SK-N-SH (cell line): ENCODE measurements around the gene FBXL22. TPM values are rescaled to one million over a fixed set of nuclear protein-coding genes. Genes with fewer than 3 reads are reported as not detected.

Source experiments
- CTCF ChIA-PET: fragments of 300-600, 350-600 bp; formaldehyde crosslinking; extraction: SDS; loops from one replicate; lab custom pipeline; 2021; lab: Yijun Ruan, JAX
- POLR2A ChIA-PET: fragments of 350-600 bp; sonication (Branson Sonifier 250); formaldehyde crosslinking; extraction: SDS; loops from one replicate; lab custom pipeline; 2020; ENCODE audit warnings: antibody characterized with exemption, inconsistent platforms; lab: Yijun Ruan, JAX
- DNase-seq: peaks from one replicate; pipeline ENCODE4 v3.0.0; 2012
- H2AFZ ChIP-seq: fragments of 200-600 bp; sonication (generic); 2 replicates; pipeline ENCODE4 v1.8.1; 2016; ENCODE audit warnings: antibody characterized with exemption, mild to moderate bottlenecking, low read depth
- H3F3A ChIP-seq: fragments of 200-600 bp; sonication (generic); replicated peaks from 2 replicates; pipeline ENCODE3; 2016; ENCODE audit warnings: antibody characterized with exemption, mild to moderate bottlenecking; ENCODE audit not compliant: insufficient read depth
- H3K27ac ChIP-seq, 2 experiments: fragments of 200-500 bp in 1 of 2; fragments of 200-600 bp in 1 of 2; sonication (Bioruptor generic) in 1 of 2; sonication (generic), shearing (Covaris generic) in 1 of 2; 2 replicates each; pipeline versions ENCODE4 v1.5.1 to v1.6.1; 2014 to 2016; ENCODE audit warnings: low read depth in 2 of 2, inconsistent platforms in 1 of 2, low read length in 1 of 2, mild to moderate bottlenecking in 1 of 2, mixed read lengths in 1 of 2
- H3K27me3 ChIP-seq: fragments of 200-600 bp; sonication (generic), shearing (Covaris generic); 2 replicates; pipeline ENCODE4 v1.6.1; 2016; ENCODE audit warnings: mixed run types; ENCODE audit not compliant: insufficient read depth
- H3K36me3 ChIP-seq, 2 experiments: fragments of 200-500 bp in 1 of 2; fragments of 200-600 bp in 1 of 2; sonication (Bioruptor generic) in 1 of 2; sonication (generic) in 1 of 2; replicated peaks in 1 of 2; 2 replicates each; pipeline versions ENCODE3 to v1.5.1; 2014 to 2016; ENCODE audit warnings: low read length in 1 of 2, mild to moderate bottlenecking in 1 of 2; ENCODE audit not compliant: insufficient read depth in 2 of 2, control insufficient read depth in 1 of 2
- H3K4me1 ChIP-seq, 2 experiments: fragments of 200-500 bp in 1 of 2; fragments of 200-600 bp in 1 of 2; sonication (Bioruptor generic) in 1 of 2; sonication (generic), shearing (Covaris generic) in 1 of 2; 2 replicates each; pipeline versions ENCODE4 v1.5.1 to v1.6.1; 2014 to 2016; ENCODE audit warnings: low read depth in 1 of 2, low read length in 1 of 2, mixed run types in 1 of 2; ENCODE audit not compliant: insufficient read depth in 2 of 2, control insufficient read depth in 1 of 2
- H3K4me2 ChIP-seq: fragments of 200-600 bp; sonication (generic), shearing (Covaris generic); 2 replicates; pipeline ENCODE4 v1.6.1; 2017; ENCODE audit warnings: mixed run types
- H3K4me3 ChIP-seq, 2 experiments: fragments of 200-500 bp in 1 of 2; fragments of 200-600 bp in 1 of 2; sonication (Bioruptor generic) in 1 of 2; sonication (generic), shearing (Covaris generic) in 1 of 2; 2 replicates each; pipeline versions ENCODE4 v1.5.1 to v1.8.1; 2014 to 2016; ENCODE audit warnings: low read depth in 2 of 2, inconsistent platforms in 1 of 2, low read length in 1 of 2, mild to moderate bottlenecking in 1 of 2, mixed read lengths in 1 of 2, moderate library complexity in 1 of 2
- H3K79me2 ChIP-seq: fragments of 200-600 bp; sonication (generic); 2 replicates; pipeline ENCODE4 v1.8.1; 2017; ENCODE audit warnings: mild to moderate bottlenecking; ENCODE audit not compliant: insufficient read depth
- H3K9ac ChIP-seq: fragments of 200-600 bp; sonication (generic); 2 replicates; pipeline ENCODE4 v1.6.1; 2017; ENCODE audit warnings: mixed run types
- H3K9me2 ChIP-seq: fragments of 200-600 bp; sonication (generic); 2 replicates; pipeline ENCODE4 v1.6.1; 2017; ENCODE audit warnings: mixed run types
- H3K9me3 ChIP-seq: fragments of 200-600 bp; sonication (generic); 2 replicates; pipeline ENCODE4 v1.6.1; 2017; ENCODE audit warnings: mixed run types, mild to moderate bottlenecking, moderate library complexity
- H4K20me1 ChIP-seq: fragments of 200-600 bp; sonication (generic); 2 replicates; pipeline ENCODE4 v1.6.1; 2017; ENCODE audit warnings: mild to moderate bottlenecking, mixed run types; ENCODE audit not compliant: insufficient read depth
- CHD2 ChIP-seq: fragments of 150-350 bp; IDR thresholded peaks from 2 replicates; pipeline ENCODE4 v1.6.1; 2018; ENCODE audit warnings: low read length; ENCODE audit not compliant: partially characterized antibody
- EZH2phosphoT487 ChIP-seq: fragments of 200-600 bp; sonication (generic); IDR thresholded peaks from 2 replicates; pipeline ENCODE4 v1.6.1; 2017; ENCODE audit warnings: low read depth, mixed run types, mild to moderate bottlenecking, antibody characterized with exemption, moderate library complexity, borderline replicate concordance
- FOSL2 ChIP-seq: IDR thresholded peaks from 2 replicates; pipeline ENCODE4 v1.4.0; 2012; ENCODE audit warnings: low read depth, mild to moderate bottlenecking, moderate library complexity, borderline replicate concordance
- FOXJ3 ChIP-seq: sonication (generic); formaldehyde crosslinking; IDR thresholded peaks from 2 replicates; pipeline ENCODE4 v1.5.1; 2020; ENCODE audit warnings: mild to moderate bottlenecking, missing genetic modification reagents
- GABPA ChIP-seq: IDR thresholded peaks from 2 replicates; pipeline ENCODE4 v1.4.0; 2012; ENCODE audit warnings: low read depth, mild to moderate bottlenecking
- GATA2 ChIP-seq: sonication (generic); formaldehyde crosslinking; IDR thresholded peaks from 2 replicates; pipeline ENCODE4 v1.5.0; 2020; ENCODE audit warnings: mild to moderate bottlenecking, missing genetic modification reagents
- JUND ChIP-seq: IDR thresholded peaks from 2 replicates; pipeline ENCODE4 v1.4.0; 2012
- MAX ChIP-seq: IDR thresholded peaks from 2 replicates; pipeline ENCODE4 v1.4.0; 2012; ENCODE audit warnings: low read depth
- NFIC ChIP-seq: IDR thresholded peaks from 2 replicates; pipeline ENCODE4 v1.4.0; 2012; ENCODE audit warnings: borderline replicate concordance
- NRF1 ChIP-seq: IDR thresholded peaks from 2 replicates; pipeline ENCODE4 v1.6.1; 2012; ENCODE audit warnings: low read depth, mild to moderate bottlenecking, low read length
- PBX3 ChIP-seq: IDR thresholded peaks from 2 replicates; pipeline ENCODE4; 2012
- POLR2AphosphoS5 ChIP-seq: IDR thresholded peaks from 2 replicates; pipeline ENCODE4 v1.6.1; 2012; ENCODE audit warnings: low read depth, low read length
- REST ChIP-seq: IDR thresholded peaks from 2 replicates; pipeline ENCODE4 v1.6.1; 2012; ENCODE audit warnings: mild to moderate bottlenecking, low read depth, low read length, moderate library complexity
- RXRA ChIP-seq: IDR thresholded peaks from 2 replicates; pipeline ENCODE4 v1.4.0; 2012; ENCODE audit warnings: low read depth, mild to moderate bottlenecking, borderline replicate concordance
- SIN3A ChIP-seq: IDR thresholded peaks from 2 replicates; pipeline ENCODE4 v1.6.1; 2012; ENCODE audit warnings: low read depth, mild to moderate bottlenecking, low read length, moderate library complexity, borderline replicate concordance
- SMC3 ChIP-seq: IDR thresholded peaks from 2 replicates; pipeline ENCODE4 v1.6.1; 2012; ENCODE audit warnings: low read depth, low read length, improper control_type of control experiment
- TAF1 ChIP-seq: IDR thresholded peaks from 2 replicates; pipeline ENCODE4 v1.6.1; 2012; ENCODE audit warnings: low read depth, mild to moderate bottlenecking, low read length, moderate library complexity, borderline replicate concordance
- TCF12 ChIP-seq: IDR thresholded peaks from 2 replicates; pipeline ENCODE4 v1.4.0; 2012
- USF1 ChIP-seq: IDR thresholded peaks from 2 replicates; pipeline ENCODE4 v1.4.0; 2012; ENCODE audit warnings: low read depth, borderline replicate concordance
- WGBS: methylation state at CpG from one replicate; pipeline ENCODE4 v1.1.6; 2017; ENCODE audit warnings: low lambda C conversion rate; 5-methylcytosine and 5-hydroxymethylcytosine counted together
- polyA plus RNA-seq, 3 experiments: library from polyadenylated mRNA; depleted of rRNA; stranded (reverse); fragments of >200 nt; gene quantifications; 2 replicates each; pipeline ENCODE4 v1.2.3, GENCODE V29; 2012

FBXL22 gene
- polyA plus RNA-seq, 1 of the 3 experiments (the other 2 are of a cell fraction): 0.10 TPM

- 100% methylated on average over 1 of the region's 7 CpGs for WGBS
- CTCF ChIA-PET: no interaction called here
- no peaks in the 10 kb centered on the region for H3K79me2 ChIP-seq
Observed at GRCh38 chr15:63605816-63606215, 8.6 kb downstream of the FBXL22 start.

GRCh38 chr15:63606308-63606707 is 9.1 kb downstream of the FBXL22 start:
- Histone ChIP-seq H3K4me3 (no peak overlapping the region), H3K27me3 (no peaks in the 10 kb centered on the region), H3K4me1 (peaks cover 10 to 20% of the 10 kb centered on the region in 2 experiments), H3K9ac (no peak overlapping the region), H3K9me2 (no peaks in the 10 kb centered on the region), H4K20me1 (no peaks in the 10 kb centered on the region), H3K36me3 (peaks cover 12 to 22% of the 10 kb centered on the region in 2 experiments), H3K4me2 (no peak overlapping the region), H3K9me3 (no peaks in the 10 kb centered on the region), H2AFZ (no peak overlapping the region), H3K79me2 (no peaks in the 10 kb centered on the region), H3K27ac (no peak overlapping the region), H3F3A (peaks cover 13% of the 10 kb centered on the region)
- 71% methylated on average over 2 of the region's 2 CpGs for WGBS
- no peak for DNase-seq
- TF ChIP-seq REST: no peak
- no peak for TF ChIP-seq PBX3
- TF ChIP-seq POLR2AphosphoS5: no peak
- TF ChIP-seq RXRA: no peak
- no peak for TF ChIP-seq MAX
- no peak for TF ChIP-seq GATA2 (CRISPR knock-in tag)
- no peak for TF ChIP-seq FOXJ3 (CRISPR knock-in tag)
- TF ChIP-seq FOSL2: no peak
- TF ChIP-seq JUND: no peak
- TF ChIP-seq GABPA: no peak
- no peak for TF ChIP-seq USF1
- no peak for TF ChIP-seq SIN3A
- no peak for TF ChIP-seq TAF1
- TF ChIP-seq CHD2: no peak
- no peak for TF ChIP-seq SMC3
- no peak for TF ChIP-seq NFIC
- no peak for TF ChIP-seq TCF12
- ChIA-PET CTCF (no interaction called here), POLR2A (no interaction called here)

More at GRCh38 chr15:63605816-63606215, 8.6 kb downstream of the FBXL22 start:
- Histone ChIP-seq H3K9me3 (no peaks in the 10 kb centered on the region), H3K4me3 (no peak overlapping the region), H3K4me2 (no peak overlapping the region), H3K9ac (no peak overlapping the region), H3K36me3 (peaks cover 12 to 22% of the 10 kb centered on the region in 2 experiments), H2AFZ (no peak overlapping the region), H3K9me2 (no peaks in the 10 kb centered on the region), H4K20me1 (no peaks in the 10 kb centered on the region), H3K27ac (no peak overlapping the region)
- no peak for DNase-seq
- POLR2A ChIA-PET: no interaction called here
- TF ChIP-seq EZH2phosphoT487 (no peak), NRF1 (no peak), JUND (no peak), CHD2 (no peak)
- TF ChIP-seq, all 33 proteins: peak for 0
- H3K27me3 ChIP-seq: no peaks in the 10 kb centered on the region
- peaks cover 9 to 15% of the 10 kb centered on the region in 2 experiments for H3K4me1 ChIP-seq
- H3F3A ChIP-seq: peaks cover 9% of the 10 kb centered on the region
